Measurements from ENCODE around the gene SHTN1.

DNA sequence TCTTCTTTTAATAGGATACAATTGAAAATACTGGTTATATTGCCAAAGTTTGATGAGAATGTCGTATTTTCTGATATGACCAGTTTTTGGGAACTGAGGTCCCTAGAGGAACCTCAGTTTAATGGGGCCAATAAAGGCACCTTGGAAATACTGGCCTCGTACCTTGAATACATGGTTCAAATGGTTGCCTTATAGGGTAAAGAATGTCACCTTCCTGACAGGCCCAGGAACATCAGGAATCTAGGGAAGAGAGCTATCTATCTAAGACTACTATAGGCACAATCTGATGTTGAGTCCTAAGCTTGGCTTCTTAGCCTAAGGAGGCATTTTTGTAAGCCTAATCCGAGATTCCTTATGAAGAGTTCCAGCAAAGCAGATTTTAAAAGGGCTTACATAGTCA is 9.3 kb downstream of the SHTN1 start:
- TF ChIP-seq, protein P1, sequence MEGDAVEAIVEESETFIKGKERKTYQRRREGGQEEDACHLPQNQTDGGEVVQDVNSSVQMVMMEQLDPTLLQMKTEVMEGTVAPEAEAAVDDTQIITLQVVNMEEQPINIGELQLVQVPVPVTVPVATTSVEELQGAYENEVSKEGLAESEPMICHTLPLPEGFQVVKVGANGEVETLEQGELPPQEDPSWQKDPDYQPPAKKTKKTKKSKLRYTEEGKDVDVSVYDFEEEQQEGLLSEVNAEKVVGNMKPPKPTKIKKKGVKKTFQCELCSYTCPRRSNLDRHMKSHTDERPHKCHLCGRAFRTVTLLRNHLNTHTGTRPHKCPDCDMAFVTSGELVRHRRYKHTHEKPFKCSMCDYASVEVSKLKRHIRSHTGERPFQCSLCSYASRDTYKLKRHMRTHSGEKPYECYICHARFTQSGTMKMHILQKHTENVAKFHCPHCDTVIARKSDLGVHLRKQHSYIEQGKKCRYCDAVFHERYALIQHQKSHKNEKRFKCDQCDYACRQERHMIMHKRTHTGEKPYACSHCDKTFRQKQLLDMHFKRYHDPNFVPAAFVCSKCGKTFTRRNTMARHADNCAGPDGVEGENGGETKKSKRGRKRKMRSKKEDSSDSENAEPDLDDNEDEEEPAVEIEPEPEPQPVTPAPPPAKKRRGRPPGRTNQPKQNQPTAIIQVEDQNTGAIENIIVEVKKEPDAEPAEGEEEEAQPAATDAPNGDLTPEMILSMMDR (optimal IDR thresholded peaks at IDR 0.05 in 1 of 3, IDR thresholded peaks at IDR 0.05 in 1 of 3, conservative IDR thresholded peaks at IDR 0.05 in 1 of 3; ENCODE audit: extremely low read depth in 1 of 3, insufficient read depth in 2 of 3, low read length in 3 of 3), result no peak
- no peak for TF ChIP-seq EZH2 (IDR thresholded peaks at IDR 0.05; ENCODE audit: low read length)

All from keratinocyte (primary cell).